ENCODE results near the gene ZNF879.

Gene ZNF879

GRCh38 chr5:178994580-178995340, 28.8 kb upstream of the ZNF879 start, which contains the start of gene GRM6:
Gene GRM6 (minus strand): TSS chr5:178995320. CDS start chr5:178994944, 376 bp downstream.
- no peaks in the 10 kb centered on the region for H3K27me3 ChIP-seq (ENCODE audit: insufficient read depth, poor library complexity, severe bottlenecking)
- no peak for TF ChIP-seq POLR2AphosphoS5 (IDR thresholded peaks at IDR 0.05; ENCODE audit: low read depth)
- DNase-seq (ENCODE audit: low read depth in 1 of 2, low spot score in 1 of 2), result no peak
- H3K4me3 ChIP-seq (replicated peaks; ENCODE audit: insufficient read depth, low read length), result no peak within 1 kb of the TSS
- H3K27ac ChIP-seq (replicated peaks), result no peak within 1 kb of the TSS

- Histone ChIP-seq H3K27me3 (ENCODE audit: insufficient read depth, poor library complexity, severe bottlenecking) (no peaks in the 10 kb centered on the region), H3K27ac (replicated peaks) (no peak overlapping the region), H3K4me3 (replicated peaks; ENCODE audit: insufficient read depth, low read length) (no peak overlapping the region)
- TF ChIP-seq POLR2AphosphoS5 (IDR thresholded peaks at IDR 0.05; ENCODE audit: low read depth) (no peak), CTCF (IDR thresholded peaks at IDR 0.05; ENCODE audit: insufficient read depth, low read length) (no peak), GABPA (IDR thresholded peaks at IDR 0.05; ENCODE audit: low read depth) (no peak), SPI1 (IDR thresholded peaks at IDR 0.05; ENCODE audit: borderline replicate concordance, low read depth) (no peak), REST (IDR thresholded peaks at IDR 0.05; ENCODE audit: insufficient replicate concordance, low read depth) (no peak)
- DNase-seq (ENCODE audit: low read depth in 1 of 2, low spot score in 1 of 2), result no peak
Measured at GRCh38 chr5:178995341-178995690, 28.3 kb upstream of the ZNF879 start.

GRCh38 chr5:178996156-178996555, 27.4 kb upstream of the ZNF879 start:
- Histone ChIP-seq H3K4me3 (replicated peaks; ENCODE audit: insufficient read depth, low read length) (no peak overlapping the region), H3K27ac (replicated peaks) (no peak overlapping the region), H3K27me3 (ENCODE audit: insufficient read depth, poor library complexity, severe bottlenecking) (no peaks in the 10 kb centered on the region)
- no peak for DNase-seq (ENCODE audit: low read depth in 1 of 2, low spot score in 1 of 2)
- no peak for TF ChIP-seq SPI1 (IDR thresholded peaks at IDR 0.05; ENCODE audit: borderline replicate concordance, low read depth)
- TF ChIP-seq REST (IDR thresholded peaks at IDR 0.05; ENCODE audit: insufficient replicate concordance, low read depth), result no peak
- no peak for TF ChIP-seq CTCF (IDR thresholded peaks at IDR 0.05; ENCODE audit: insufficient read depth, low read length)
- no peak for TF ChIP-seq GABPA (IDR thresholded peaks at IDR 0.05; ENCODE audit: low read depth)
- TF ChIP-seq POLR2AphosphoS5 (IDR thresholded peaks at IDR 0.05; ENCODE audit: low read depth), result no peak

GRCh38 chr5:178997191-178997590, 26.4 kb upstream of the ZNF879 start:
- no peak for DNase-seq (ENCODE audit: low read depth in 1 of 2, low spot score in 1 of 2)
- no peaks in the 10 kb centered on the region for H3K27me3 ChIP-seq (ENCODE audit: insufficient read depth, poor library complexity, severe bottlenecking)
- no peak for TF ChIP-seq POLR2AphosphoS5 (IDR thresholded peaks at IDR 0.05; ENCODE audit: low read depth)
- TF ChIP-seq REST (IDR thresholded peaks at IDR 0.05; ENCODE audit: insufficient replicate concordance, low read depth), result no peak
- no peak for TF ChIP-seq CTCF (IDR thresholded peaks at IDR 0.05; ENCODE audit: insufficient read depth, low read length)
- TF ChIP-seq GABPA (IDR thresholded peaks at IDR 0.05; ENCODE audit: low read depth), result no peak

More at GRCh38 chr5:178997191-178997590, 26.4 kb upstream of the ZNF879 start:
- no peak overlapping the region for H3K4me3 ChIP-seq (replicated peaks; ENCODE audit: insufficient read depth, low read length)
- H3K27ac ChIP-seq (replicated peaks), result no peak overlapping the region
